GM18909 (cell line): Measurements from ENCODE around the gene CXCR6.

ENCODE experiments used
- ATAC-seq: cut with Tn5 transposase; IDR thresholded peaks from one replicate; pipeline ENCODE4 v1.9.1; 2021; ENCODE audit warnings: mild to moderate bottlenecking; ENCODE audit not compliant: unreplicated experiment, poor library complexity

Gene CXCR6

DNA sequence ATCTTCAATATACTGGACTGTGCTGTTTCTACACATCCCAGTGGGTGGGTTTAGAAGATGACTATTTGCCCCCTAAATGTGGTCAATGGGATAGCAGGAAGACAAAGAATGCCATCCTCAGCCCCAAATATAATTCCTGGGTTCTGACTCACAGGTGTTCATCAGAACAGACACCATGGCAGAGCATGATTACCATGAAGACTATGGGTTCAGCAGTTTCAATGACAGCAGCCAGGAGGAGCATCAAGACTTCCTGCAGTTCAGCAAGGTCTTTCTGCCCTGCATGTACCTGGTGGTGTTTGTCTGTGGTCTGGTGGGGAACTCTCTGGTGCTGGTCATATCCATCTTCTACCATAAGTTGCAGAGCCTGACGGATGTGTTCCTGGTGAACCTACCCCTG, 3.0 kb downstream of the CXCR6 start:
- no peak for ATAC-seq

DNA sequence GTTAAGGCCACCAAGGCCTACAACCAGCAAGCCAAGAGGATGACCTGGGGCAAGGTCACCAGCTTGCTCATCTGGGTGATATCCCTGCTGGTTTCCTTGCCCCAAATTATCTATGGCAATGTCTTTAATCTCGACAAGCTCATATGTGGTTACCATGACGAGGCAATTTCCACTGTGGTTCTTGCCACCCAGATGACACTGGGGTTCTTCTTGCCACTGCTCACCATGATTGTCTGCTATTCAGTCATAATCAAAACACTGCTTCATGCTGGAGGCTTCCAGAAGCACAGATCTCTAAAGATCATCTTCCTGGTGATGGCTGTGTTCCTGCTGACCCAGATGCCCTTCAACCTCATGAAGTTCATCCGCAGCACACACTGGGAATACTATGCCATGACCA, 3.6 kb downstream of the CXCR6 start:
- ATAC-seq: no peak

DNA sequence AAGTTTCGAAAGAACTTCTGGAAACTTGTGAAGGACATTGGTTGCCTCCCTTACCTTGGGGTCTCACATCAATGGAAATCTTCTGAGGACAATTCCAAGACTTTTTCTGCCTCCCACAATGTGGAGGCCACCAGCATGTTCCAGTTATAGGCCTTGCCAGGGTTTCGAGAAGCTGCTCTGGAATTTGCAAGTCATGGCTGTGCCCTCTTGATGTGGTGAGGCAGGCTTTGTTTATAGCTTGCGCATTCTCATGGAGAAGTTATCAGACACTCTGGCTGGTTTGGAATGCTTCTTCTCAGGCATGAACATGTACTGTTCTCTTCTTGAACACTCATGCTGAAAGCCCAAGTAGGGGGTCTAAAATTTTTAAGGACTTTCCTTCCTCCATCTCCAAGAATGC, 4.1 kb downstream of the CXCR6 start:
- no peak for ATAC-seq

DNA sequence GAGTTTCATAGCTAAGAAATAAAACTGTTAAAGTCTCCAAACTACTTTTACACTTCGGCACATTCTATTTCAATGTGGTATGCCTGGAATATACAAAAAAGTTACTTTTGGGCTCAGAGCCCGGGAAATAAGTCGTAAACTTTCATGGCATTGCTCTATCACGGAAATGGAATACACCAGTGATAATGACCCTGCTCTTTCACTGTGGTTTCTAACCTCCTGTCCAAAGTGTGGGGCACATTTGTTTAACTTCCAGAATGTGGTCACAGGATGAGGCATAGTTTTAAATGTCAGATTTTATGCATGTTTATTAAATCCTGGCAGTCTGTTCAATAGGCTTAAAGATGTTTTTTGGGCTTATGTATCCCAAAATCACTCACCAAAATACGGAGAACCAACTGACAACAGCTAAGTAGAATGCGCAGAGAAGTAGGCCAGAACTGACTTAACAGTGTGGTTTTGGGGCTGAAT, 5.1 kb downstream of the CXCR6 start:
- no peak for ATAC-seq

DNA sequence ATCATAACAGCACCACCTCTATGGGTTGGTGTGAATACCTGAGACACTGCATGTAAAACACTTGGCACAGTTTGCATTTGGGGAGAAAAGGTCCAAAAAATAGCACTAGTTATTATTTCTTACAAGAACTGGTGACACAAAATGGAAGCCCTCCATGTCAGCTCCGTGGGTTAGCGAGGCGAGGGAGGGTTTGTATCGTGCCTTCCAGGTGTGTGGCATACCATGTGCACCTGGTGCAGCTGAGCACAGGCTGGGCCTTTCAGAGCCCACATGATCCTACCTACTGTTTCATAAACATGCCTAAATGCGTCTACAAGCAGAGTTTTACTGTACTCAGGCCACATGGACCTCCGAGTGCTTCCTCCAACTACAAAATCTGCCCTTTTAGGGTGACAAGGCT, 5.6 kb downstream of the CXCR6 start:
- no peak for ATAC-seq

DNA sequence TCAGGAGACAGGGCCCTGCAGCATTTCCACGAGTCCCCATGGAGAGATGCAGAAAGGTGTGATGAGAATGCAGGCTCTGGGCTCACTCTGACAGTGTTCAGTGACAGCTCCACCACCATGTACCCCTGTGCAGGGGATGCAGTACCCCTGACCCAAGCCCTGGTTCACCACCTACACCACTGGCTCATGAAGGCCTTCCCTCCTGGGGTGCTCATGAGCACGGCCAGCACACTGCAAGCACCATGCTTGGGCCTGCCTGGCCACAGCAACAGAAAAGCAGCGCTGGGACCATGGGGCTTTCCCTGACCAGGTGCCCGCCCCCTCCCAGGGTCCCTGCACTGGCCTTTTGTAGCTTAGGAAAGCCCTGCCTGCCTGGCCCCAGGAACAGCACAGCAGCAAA, 6.2 kb downstream of the CXCR6 start:
- no peak for ATAC-seq

DNA sequence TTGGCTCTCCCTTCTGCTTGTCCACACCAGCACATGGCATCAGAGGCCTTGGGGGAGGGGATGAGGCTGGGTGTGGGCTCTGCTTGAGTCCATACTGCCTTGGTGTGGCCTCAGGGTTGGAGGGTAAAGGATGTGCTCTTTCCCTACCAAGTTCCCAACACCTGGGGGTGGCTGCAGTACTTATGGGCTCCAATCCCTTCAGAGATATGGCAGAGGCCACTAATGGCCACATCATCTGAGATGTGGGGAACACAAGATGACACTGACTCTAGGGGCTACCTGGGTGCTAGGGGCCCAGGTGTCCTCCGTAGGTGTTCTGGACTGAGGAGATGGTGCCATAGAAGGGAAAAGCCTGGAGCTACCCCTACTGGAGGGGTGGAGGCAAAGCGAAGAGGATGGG, 6.9 kb downstream of the CXCR6 start:
- ATAC-seq: no peak

DNA sequence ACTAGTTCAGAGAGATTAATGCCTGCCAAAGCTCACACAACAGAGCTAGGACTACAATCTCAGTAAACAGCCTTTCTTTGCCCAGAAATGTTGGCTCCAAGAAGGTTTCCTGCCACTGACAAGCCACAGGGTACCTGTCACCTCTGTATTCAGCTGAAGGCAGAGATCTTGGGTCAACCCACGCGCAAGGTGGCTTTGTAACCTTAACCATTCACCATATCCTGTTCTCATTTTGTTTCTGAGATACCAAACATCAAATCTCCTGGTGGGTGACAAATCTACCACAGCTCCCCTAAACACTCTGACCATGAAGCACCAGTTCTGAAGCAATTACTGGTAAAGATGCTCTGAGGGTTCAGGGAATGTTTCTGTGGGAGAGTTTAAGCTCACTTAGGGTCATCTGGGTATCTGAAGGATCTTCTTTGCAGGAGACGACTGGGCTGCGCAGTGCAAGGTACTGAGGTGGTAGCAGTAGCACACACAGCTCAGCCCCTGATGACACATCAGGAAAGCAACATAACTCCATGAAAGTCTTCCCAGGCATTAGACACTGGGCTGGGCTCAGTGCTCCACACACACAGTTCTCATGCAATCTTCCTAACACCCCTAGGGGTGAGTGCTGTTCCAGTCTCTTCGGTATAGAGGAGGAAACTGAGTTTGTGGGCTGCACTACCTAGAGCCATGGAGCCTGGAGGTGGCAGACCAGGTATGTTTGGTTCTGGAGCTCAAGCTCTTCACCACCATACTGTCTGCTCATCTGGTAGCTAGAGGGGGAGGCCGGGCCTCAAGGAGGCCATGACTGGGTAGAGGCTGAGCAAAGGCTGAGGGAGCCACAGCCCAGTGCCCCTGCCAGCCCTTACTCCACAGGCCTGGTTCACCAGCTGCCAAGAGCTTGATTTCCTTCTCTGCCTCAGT, 7.7 kb downstream of the CXCR6 start:
- ATAC-seq: no peak

DNA sequence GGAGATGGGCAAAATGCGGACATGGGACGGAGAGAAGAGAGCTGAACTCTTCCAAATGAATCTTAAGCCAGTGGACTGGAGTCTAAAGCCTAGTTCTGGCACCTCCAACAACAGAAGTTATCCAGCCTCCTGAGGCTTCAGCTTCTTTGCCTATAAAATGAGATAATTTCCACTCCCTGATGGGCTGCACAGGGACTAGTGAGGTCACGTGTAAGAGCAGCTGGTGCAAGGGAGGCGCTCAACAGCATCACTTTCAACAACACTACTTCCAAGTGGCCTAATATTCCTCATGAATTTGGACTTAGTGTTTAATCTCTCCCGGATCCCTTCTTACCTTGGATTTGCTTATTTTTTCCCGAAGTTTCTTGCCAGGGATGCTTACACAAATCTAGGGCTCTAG, 8.7 kb downstream of the CXCR6 start:
- ATAC-seq: no peak

DNA sequence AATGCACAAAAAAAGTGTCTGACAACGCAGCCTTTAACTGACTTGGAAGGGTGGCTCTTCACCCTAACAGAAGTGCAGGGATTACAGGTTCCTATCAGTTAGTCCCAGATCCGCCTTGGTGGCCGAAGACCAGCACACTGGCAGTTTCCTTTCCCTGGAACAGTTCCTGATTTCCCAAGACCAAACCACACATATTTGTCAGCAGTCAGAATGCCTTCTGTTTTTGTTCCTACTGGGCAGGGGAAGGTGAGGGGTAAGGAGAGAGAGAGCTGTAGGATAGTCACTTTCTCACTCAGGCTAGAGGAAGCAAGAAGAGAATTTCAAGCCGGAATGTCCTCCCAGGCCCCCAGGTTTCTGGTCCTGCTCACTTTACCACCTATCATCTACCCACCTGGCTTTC, 9.2 kb downstream of the CXCR6 start:
- ATAC-seq: no peak

DNA sequence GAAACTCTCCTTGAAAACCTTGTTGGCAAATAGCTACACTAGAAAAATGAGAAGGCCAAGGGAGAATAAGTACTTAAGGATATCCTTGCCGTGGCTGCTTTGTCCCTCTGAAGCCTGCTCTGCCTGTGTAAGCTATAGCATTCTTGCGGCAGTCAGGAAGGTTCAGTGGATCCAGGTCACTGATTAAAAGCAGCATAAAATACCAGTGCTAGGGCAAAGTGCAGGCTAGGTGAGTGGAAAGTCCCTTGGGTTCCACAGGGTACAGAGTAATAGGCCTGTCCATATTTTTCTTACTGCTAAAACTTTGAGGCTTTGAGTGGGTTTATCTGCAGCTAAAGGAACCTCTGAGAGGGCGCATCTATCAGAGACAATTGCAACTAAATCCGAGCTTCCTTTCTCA, 10.3 kb downstream of the CXCR6 start:
- no peak for ATAC-seq

DNA sequence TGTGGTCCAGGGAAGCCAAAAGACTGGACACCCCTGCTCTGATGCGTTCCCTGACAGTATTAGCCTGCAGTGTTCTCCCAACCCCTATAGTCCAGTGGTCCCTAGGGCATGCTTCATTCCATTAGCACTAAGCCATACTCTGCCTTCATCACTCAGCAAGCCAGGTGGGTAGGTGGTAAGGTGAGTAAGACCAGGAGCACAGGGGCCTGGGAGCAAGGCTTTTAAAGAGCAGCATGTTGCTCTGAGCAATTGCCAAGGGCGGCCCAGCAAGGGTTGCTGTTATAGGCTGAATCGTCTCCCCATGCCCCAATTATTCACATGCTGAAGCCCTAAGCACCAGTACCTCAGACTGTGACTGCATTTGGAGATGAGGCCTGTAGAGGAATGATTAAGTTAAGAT, 11.0 kb downstream of the CXCR6 start:
- no peak for ATAC-seq

DNA sequence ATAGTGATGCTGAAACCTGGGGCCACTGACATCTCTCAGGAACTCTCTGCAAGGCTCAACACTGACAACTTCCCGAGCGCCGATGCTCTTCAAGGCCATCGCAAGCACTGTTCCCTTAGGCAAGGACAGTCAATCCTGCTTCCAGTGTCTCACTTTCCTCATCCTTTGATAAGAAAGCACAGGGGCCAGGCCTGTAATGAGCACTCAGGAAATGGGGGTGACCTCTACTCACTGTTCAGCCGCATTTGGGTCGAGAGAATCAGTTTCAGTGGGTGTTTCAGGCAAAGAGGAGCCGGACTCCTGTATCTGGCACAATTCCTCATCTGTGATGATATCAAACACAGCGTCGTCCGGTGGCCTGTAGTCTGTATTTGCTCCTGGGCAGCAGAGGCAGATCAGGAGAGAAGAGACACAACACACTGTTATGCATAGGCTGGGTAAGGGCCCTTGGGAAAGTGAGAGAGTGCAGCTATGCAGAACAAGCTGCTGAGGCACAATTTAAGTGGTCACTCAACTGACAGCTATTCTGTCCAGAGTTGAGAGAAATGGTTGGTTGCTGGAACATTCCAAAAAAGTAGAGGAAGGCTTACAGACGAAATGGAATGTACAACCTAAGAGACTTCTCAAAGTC, 11.9 kb downstream of the CXCR6 start:
- ATAC-seq: no peak

DNA sequence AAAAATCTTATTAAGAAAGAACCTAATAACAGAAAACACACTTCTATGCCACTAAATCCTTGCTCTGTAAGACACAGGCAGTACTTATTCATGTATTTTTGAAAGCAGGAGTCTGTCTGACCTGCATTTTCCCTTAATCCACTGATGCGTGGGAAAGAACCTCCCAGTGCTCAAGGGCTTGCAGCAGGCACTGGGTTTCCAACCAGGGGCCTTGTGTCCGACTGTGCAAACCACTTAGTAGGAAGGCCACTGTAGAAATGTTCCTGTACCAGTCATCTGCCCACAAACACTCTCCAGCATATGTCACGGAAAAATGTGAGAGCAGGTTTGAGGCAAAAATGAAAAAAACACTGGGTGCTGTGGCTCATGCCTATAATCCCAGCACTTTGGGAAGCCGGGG, 12.4 kb downstream of the CXCR6 start:
- no peak for ATAC-seq

DNA sequence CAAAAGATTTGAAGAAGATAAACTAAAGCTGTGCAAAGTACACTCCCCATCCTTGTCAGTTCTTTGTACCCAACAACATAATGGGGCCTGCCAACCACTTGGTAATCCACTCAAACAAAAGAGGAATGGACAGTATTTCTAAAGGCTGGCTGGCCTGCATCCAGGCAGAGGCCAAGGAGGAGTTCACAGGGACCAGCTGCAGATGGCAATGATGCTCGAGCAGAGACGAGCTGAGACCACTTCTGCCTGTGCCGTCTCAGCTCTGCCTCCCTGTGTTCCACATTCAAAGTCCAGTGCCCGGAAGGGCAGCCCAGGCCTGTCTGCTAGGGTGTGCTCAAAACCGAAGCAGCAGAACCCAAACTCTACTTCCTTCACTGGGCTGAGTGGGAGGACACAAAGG, 14.3 kb downstream of the CXCR6 start:
- no peak for ATAC-seq

DNA sequence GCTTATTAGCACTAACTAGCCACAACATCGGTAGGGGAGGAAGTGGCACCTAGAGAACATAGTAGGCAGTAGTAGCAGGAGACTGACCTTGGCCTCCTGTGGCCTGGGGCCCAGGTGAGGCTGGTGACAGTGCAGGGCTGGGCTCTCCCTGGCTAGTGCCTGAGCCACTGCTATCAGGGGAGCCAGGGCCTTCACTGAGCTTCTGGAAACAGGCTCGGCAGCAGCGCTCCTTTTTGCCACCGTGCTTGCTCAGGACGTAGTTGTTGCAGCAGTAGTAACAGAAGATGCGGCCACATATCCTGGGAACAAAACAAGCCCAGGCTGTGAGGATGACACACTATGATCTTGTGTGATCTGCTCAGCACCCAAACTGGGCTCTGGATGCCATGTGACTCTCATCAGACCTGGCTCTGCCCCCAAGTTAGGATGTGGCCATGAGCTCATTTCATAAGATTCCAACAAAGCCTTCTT, 15.1 kb downstream of the CXCR6 start:
- no peak for ATAC-seq

DNA sequence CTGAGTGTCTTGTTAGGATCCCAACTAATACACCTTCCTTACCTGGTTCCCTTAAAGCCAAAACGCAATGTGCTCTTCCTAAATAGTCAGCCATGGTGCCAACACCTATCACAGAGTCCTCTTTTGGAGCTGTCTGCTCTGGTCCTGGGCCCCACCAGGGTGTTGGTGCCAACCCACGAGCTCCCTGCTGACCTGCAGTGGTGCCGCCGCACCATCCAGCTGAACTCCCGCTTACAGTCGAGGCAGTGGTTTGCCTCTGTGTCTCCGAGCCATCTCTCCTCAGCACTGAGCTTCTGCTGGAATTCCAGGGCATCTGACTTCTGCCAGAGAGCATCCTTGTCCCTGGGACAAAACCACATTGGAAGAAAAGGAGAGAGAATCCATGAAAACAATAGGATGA, 15.9 kb downstream of the CXCR6 start:
- ATAC-seq: no peak

DNA sequence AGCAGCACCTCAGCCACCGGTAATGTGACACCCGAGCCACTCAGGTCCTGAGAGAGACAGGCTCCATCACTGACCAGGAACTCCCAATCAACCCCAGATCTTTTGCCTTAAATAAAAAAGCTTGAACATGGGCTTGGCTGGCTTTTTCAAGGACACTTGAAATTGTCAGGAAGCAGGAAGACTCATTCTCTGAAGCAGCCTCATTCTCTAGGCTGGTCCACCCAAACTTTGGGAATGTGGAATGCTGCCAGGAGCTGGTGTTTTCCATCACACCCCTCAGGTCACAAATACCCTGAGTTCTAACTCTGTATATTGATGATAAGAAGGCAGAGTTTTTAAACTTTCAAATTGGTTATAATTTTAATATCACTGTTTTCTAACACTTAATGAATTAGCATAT, 17.0 kb downstream of the CXCR6 start:
- ATAC-seq: no peak

DNA sequence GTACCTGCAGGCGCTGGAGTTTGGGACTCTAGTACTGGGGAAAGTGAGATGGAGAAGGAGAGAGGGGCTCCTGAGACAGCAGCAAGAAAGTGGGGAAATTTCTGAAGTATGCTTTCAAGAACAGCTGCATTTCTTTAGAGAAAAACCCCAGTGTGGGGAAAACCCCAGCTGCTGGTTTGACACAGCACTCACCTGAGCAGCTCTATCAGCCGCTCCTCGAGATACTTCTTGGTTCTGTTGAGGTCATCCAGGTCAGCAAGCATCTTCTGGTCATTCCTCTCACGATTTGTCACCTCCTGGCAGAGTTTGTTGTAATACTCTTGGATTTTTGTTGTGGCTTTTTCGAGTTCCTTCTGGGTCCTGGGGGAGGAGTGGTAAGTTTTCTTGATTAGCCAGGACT, 18.8 kb downstream of the CXCR6 start:
- no peak for ATAC-seq

DNA sequence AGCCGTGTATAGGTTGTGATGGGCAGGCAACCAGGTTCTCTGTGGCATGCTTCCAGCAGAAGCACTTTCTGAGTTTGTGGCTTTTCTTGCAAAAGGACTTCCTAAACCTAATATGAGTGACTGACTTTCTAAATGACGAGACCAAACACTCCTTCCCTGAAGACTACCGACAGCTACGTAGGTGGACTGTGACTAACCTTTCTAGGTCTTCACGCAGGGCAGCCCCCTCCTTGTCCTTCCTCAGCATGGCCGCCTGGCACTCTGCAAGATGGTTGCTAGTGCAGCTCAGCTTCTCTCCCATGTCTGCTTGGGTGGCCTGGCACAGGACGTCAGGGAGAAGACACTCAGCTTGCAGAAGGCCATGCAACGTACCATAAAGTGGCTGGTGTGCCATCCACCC, 20.9 kb downstream of the CXCR6 start:
- no peak for ATAC-seq

DNA sequence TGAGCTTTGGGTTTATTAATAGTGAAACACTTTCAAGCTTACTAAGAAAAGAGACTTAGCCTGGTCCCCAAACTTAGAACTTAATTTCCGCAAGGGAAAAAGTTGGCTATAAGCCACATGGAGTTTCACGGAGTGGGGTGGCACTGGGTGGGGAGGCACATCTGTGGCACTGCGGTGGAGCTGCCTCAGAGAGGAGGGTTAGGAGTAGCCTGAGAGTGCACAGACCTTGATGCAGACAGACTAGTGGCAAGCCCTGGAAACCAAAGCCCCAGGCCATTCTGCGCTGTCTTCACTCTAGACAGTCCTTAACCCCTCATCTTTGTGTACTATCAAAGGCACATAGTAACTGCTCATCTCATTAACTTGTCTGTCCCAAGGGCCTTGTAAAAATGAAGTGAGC, 22.0 kb downstream of the CXCR6 start:
- ATAC-seq: no peak

DNA sequence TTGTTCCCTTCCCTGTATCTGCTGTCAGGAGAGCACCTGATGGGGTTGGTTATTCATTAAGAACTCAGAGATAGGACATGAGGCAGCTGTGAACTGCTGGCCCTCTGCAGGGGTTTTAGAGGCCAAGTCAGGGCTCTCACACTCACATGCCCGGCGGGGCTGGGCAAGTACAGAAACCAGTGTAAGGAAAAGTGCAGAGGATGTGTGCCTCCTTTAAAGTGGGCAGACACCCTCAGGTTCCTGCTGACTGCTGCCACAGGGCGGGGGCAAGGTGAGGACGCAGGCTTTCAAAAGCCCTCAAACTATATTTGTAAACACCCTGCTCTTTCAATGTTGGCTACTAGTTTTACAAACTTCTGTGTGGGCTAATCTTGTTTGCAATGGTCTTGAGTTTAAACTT, 22.4 kb downstream of the CXCR6 start:
- ATAC-seq: no peak
